Thyroid gland (tissue), 4 donors: Measurements from ENCODE around the gene KRT33A.

Experiments used
- CTCF ChIP-seq, 6 experiments: fragments of 200-600 bp in 3 of 6; fragments of 450-650 bp in 3 of 6; sonication (generic) in 3 of 6; IDR thresholded peaks; one replicate each; pipeline ENCODE4 v1.5.1; 2016 to 2019; ENCODE audit warnings: antibody characterized with exemption in 6 of 6, mild to moderate bottlenecking in 2 of 6, inconsistent platforms in 1 of 6, moderate library complexity in 1 of 6
- POLR2A ChIP-seq, 2 donors: fragments of 450-650 bp; IDR thresholded peaks; one replicate each; pipeline ENCODE4 v1.6.1; 2017; ENCODE audit warnings: antibody characterized with exemption in 2 of 2, mild to moderate bottlenecking in 2 of 2, moderate library complexity in 1 of 2

- TF ChIP-seq CTCF (IDR thresholded peaks at IDR 0.05) (no peak), POLR2A (IDR thresholded peaks at IDR 0.05) (no peak)
Measured at GRCh38 chr17:41394254-41394996, 43.8 kb upstream of the KRT33A start.
